ENCODE results near the gene FOLR2. TPM values are rescaled to one million over a fixed set of nuclear protein-coding genes. Genes with fewer than 3 reads are reported as not detected.

Gene FOLR2
- total RNA-seq, 1 donor from 2014 or later = not detected

DNA sequence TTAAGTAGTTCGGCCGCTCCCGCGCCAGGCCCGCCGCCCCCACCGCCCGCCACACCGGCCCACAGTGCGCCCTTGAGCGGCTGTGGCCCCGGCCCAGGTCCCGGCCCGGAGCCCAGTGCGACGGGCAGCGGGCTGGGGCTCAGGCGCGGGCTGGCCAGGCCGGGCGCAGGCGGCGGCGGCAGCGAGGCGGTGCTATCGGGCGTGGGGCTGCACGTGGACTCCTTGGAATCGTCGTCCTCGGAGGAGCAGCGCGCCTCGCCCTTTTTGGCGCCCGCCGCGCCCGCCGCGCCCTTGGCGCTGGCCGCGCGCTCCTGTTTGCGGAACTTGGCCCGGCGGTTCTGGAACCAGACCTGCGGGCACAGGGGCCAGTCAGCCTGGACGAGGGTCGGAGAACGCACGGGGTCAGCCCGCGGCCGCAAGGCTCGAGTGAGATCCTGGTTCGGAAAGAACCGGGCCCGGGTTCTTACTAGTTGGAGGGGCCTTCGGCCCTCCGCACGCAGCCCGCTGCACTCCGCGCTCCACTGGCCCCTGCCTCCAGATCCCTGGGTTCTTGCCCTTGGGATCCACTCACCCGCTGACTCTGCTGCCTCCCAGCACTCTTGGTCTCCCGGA is 23.4 kb downstream of the FOLR2 start:
- DNase-seq (ENCODE audit: low read depth, low spot score) = no peak
- Mint-ChIP-seq H3K9me3 (no peaks in the 10 kb centered on the region), H3K36me3 (ENCODE audit: low read depth) (peaks cover 23% of the 10 kb centered on the region), H3K4me3 (peak overlapping the region; percentile 82), H3K4me1 (peaks cover 26% of the 10 kb centered on the region), H3K27ac (ENCODE audit: unreplicated experiment) (peak overlapping the region; percentile 12), H3K27me3 (ENCODE audit: low read depth) (peaks cover 51% of the 10 kb centered on the region)
- no peak for TF ChIP-seq CTCF (conservative IDR thresholded peaks at IDR 0.05)

- Mint-ChIP-seq H3K4me1 (peaks cover 27% of the 10 kb centered on the region), H3K9me3 (no peaks in the 10 kb centered on the region), H3K36me3 (ENCODE audit: low read depth) (peaks cover 23% of the 10 kb centered on the region), H3K27me3 (ENCODE audit: low read depth) (peaks cover 51% of the 10 kb centered on the region), H3K27ac (ENCODE audit: unreplicated experiment) (peak overlapping the region; percentile 71), H3K4me3 (peak overlapping the region; percentile 82)
- TF ChIP-seq CTCF (conservative IDR thresholded peaks at IDR 0.05) = no peak
- DNase-seq (ENCODE audit: low read depth, low spot score) = no peak
Measured at GRCh38 chr11:72240461-72241290, 24.1 kb downstream of the FOLR2 start.

DNA sequence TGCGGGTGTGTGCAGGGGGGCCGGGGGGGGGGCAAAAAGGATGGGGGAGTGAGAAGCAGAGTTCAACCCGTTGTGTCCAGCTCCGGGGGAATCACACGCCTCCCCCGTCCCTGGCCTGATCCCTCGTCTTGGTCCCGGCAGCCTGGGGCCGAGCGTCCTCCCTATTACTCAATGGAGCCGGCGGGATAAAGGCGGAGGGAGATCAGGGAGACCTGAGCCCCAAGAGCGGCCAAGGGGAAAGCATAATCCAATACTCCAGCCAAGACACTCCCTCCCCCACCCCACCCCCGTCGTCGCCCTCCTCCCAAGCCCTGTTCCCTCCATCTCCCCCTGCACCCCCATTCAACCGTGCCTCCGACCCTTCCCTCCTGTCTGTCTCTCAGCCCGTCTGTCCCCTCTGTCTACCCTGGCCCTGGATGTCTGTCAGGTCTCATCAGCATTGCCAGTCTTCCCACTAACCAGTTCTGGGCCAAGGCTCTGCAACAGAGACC is 24.7 kb downstream of the FOLR2 start:
- Mint-ChIP-seq H3K9me3 (no peaks in the 10 kb centered on the region), H3K4me3 (peak overlapping the region; percentile 67), H3K4me1 (peaks cover 27% of the 10 kb centered on the region), H3K36me3 (ENCODE audit: low read depth) (peaks cover 23% of the 10 kb centered on the region), H3K27ac (ENCODE audit: unreplicated experiment) (no peak overlapping the region), H3K27me3 (ENCODE audit: low read depth) (peaks cover 51% of the 10 kb centered on the region)
- TF ChIP-seq CTCF (conservative IDR thresholded peaks at IDR 0.05) = no peak
- no peak for DNase-seq (ENCODE audit: low read depth, low spot score)

- Mint-ChIP-seq H3K4me1 (peaks cover 27% of the 10 kb centered on the region), H3K27ac (ENCODE audit: unreplicated experiment) (no peak overlapping the region), H3K27me3 (ENCODE audit: low read depth) (peaks cover 51% of the 10 kb centered on the region), H3K36me3 (ENCODE audit: low read depth) (peaks cover 18% of the 10 kb centered on the region), H3K9me3 (no peaks in the 10 kb centered on the region), H3K4me3 (peak overlapping the region; percentile 76)
- DNase-seq (ENCODE audit: low read depth, low spot score) = no peak
- TF ChIP-seq CTCF (conservative IDR thresholded peaks at IDR 0.05) = no peak
Measured at GRCh38 chr11:72242141-72242540, 25.5 kb downstream of the FOLR2 start.

DNA sequence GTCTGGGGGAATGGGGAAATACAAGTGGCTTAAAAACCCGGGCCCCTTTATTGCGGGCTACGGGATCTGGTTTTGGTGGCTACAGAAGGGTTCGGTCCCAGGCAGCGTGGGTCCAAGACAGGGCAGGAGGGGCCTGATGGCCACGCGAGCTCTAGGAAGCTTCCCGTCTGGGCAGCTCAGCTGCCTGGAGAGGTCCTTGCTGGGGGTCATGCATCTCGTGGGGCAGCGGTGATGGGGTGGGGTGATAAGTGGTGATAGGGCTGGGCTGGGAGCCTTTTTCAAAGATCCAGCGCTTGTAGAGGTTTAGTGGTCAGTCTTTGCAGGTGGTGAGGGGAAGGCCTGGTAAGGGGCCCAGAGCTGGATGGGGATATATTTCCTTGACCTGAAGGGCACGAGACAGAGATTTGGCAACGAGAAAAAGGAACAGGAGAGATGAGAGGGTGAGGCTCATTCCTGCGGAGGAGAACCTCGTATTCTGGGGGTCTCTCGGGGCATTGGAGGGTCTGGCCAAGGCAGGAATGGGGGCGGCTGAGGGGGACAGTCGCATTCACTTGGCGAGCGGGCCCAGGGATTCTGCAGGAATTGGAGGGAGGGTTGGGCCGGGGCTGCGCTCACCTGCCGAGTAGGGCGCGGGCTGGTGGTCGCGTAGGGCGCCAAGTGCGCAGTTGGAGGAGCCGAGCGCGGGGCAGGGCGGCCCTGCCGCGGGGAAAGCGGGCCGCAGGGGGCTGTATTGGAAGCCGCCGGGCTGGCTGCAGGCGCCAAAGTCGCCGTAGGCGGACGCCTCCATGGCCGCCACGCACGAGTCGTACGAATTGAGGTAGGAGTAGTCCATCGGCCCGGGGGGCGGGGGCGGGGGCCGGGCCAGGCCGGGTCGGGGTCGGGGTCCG is 26.8 kb downstream of the FOLR2 start:
- H3K4me3 Mint-ChIP-seq = peak overlapping the region; percentile 81
- no peak overlapping the region for H3K27ac Mint-ChIP-seq (ENCODE audit: unreplicated experiment)
- peaks cover 53% of the 10 kb centered on the region for H3K27me3 Mint-ChIP-seq (ENCODE audit: low read depth)
- H3K36me3 Mint-ChIP-seq (ENCODE audit: low read depth) = peaks cover 16% of the 10 kb centered on the region
- H3K9me3 Mint-ChIP-seq = no peaks in the 10 kb centered on the region
- no peak for DNase-seq (ENCODE audit: low read depth, low spot score)
- no peak for TF ChIP-seq CTCF (conservative IDR thresholded peaks at IDR 0.05)
- peaks cover 27% of the 10 kb centered on the region for H3K4me1 Mint-ChIP-seq

All from neural crest cell (in vitro differentiated cells).